T-helper 1 cell treated with Interleukin-12 subunit alpha and Interleukin-12 subunit beta and Interleukin-4 antibody, amounts not matched to agents 30 μg/mL and 1 μg/mL, for 36 hours (primary cell): ENCODE data around the gene CCDC127.

Experiments
- H3K27ac Mint-ChIP-seq: one replicate; pipeline ENCODE4 v1.8.0; 2021; ENCODE audit warnings: mild to moderate bottlenecking, mixed read lengths
- H3K27me3 Mint-ChIP-seq: one replicate; pipeline ENCODE4 v1.8.0; 2021; ENCODE audit warnings: low read depth, mixed read lengths
- H3K36me3 Mint-ChIP-seq: one replicate; pipeline ENCODE4 v1.8.0; 2021; ENCODE audit warnings: low read depth, mixed read lengths
- H3K4me1 Mint-ChIP-seq: one replicate; pipeline ENCODE4 v1.8.0; 2021; ENCODE audit warnings: low read depth, mixed read lengths
- H3K4me3 Mint-ChIP-seq: one replicate; pipeline ENCODE4 v1.8.0; 2021; ENCODE audit warnings: mild to moderate bottlenecking, moderate library complexity, mixed read lengths
- H3K9me3 Mint-ChIP-seq: one replicate; pipeline ENCODE4 v1.8.0; 2021; ENCODE audit warnings: mixed read lengths

Gene CCDC127

DNA sequence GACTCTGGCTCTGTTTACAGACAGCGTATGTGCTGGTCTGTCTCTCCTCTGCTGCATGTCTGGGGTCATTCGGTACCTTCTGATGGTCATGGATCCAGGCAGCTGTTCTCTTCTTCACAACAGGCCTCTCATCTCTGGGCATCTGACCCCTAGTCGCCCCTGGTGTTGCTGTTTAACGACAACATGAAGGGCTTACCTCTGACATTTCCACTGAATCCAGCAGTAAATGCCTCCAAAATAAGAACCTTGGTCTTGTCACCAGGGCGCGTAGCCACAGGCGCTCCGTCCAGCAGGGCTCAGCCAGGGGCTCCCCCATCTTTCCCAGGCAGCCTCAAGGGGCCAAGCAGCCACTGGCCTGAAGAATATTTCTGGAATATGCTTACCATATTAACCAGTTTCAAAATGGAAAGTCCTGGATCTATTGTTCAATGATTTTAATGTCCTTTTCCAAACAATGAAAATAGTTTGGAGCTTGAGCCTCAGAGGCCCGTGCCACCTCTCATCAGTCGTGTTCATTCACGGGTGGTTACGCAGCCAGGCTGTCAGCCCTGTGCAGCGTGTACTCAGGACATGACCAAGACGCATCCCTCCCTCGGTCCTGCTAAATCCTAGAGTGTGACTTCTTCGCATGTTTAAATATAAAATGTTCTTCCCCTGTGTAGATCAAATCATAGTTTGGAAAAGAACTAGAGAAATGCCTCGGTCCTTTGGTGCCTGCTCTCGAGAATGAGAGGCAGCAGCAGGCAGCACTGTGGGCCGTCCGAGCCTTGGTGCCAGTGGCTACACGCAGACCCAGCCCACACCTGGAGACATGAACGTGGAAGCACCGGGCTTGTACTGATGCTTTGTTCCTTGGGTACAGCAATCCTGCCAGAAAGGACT is 56.8 kb downstream of the CCDC127 start:
- Mint-ChIP-seq H3K27me3 (no peaks in the 10 kb centered on the region), H3K4me1 (no peaks in the 10 kb centered on the region), H3K4me3 (no peak overlapping the region), H3K36me3 (no peaks in the 10 kb centered on the region), H3K27ac (no peak overlapping the region), H3K9me3 (no peaks in the 10 kb centered on the region)

- Mint-ChIP-seq H3K36me3 (no peaks in the 10 kb centered on the region), H3K27ac (no peak overlapping the region), H3K9me3 (no peaks in the 10 kb centered on the region), H3K4me1 (no peaks in the 10 kb centered on the region), H3K4me3 (no peak overlapping the region), H3K27me3 (no peaks in the 10 kb centered on the region)
Measured at GRCh38 chr5:160173-160510, 57.8 kb downstream of the CCDC127 start.

DNA sequence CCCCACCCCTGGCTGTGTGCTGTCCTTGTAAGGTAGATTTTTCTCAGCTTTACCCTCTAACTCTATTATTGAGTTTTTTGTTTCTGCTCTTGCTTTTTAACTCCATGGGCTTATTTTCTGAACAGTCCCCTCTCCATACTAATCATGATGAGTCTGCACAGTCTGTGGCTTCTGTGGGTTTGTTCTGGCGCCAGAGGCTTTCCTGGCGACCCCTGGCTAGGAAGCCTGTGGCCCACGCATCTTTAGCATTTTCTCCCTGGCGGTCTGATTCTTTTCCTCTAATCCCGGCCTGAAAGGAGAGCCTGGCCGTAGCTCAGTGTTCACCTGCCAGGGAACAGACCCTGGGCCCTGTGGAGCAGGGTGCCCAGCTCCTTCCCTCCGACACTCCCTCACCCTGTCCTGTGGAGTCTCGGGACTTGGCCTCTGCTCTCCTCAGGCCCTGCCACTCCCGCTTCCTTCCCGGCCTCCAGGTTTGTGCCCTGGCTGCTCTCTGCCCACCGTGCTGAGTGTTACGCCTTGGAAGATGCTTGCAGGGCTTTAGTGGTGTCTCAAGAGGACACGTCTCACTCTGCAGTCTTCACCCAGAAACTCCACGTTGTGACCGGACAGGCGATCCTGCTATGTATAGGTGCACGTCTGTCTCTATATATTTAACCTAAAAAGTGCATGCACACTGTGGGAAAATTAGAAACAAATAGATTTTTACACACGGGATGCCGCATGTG is 58.3 kb downstream of the CCDC127 start:
- Mint-ChIP-seq H3K27me3 (no peaks in the 10 kb centered on the region), H3K27ac (no peak overlapping the region), H3K4me3 (no peak overlapping the region), H3K36me3 (no peaks in the 10 kb centered on the region), H3K4me1 (no peaks in the 10 kb centered on the region), H3K9me3 (no peaks in the 10 kb centered on the region)

GRCh38 chr5:158807-159447 is 59.0 kb downstream of the CCDC127 start:
- no peaks in the 10 kb centered on the region for H3K9me3 Mint-ChIP-seq
- H3K27me3 Mint-ChIP-seq, result no peaks in the 10 kb centered on the region
- H3K4me3 Mint-ChIP-seq, result no peak overlapping the region
- H3K4me1 Mint-ChIP-seq, result no peaks in the 10 kb centered on the region
- H3K27ac Mint-ChIP-seq, result no peak overlapping the region
- H3K36me3 Mint-ChIP-seq, result no peaks in the 10 kb centered on the region

- Mint-ChIP-seq H3K4me3 (no peak overlapping the region), H3K36me3 (no peaks in the 10 kb centered on the region), H3K9me3 (no peaks in the 10 kb centered on the region), H3K27me3 (no peaks in the 10 kb centered on the region), H3K27ac (no peak overlapping the region), H3K4me1 (no peaks in the 10 kb centered on the region)
Measured at GRCh38 chr5:157801-158200, 60.2 kb downstream of the CCDC127 start.

GRCh38 chr5:157126-157715 is 60.7 kb downstream of the CCDC127 start:
- Mint-ChIP-seq H3K4me1 (no peaks in the 10 kb centered on the region), H3K36me3 (no peaks in the 10 kb centered on the region), H3K9me3 (no peaks in the 10 kb centered on the region), H3K27me3 (peaks cover 4% of the 10 kb centered on the region), H3K27ac (no peak overlapping the region), H3K4me3 (no peak overlapping the region)

- Mint-ChIP-seq H3K27ac (no peak overlapping the region), H3K4me1 (no peaks in the 10 kb centered on the region), H3K27me3 (peaks cover 8% of the 10 kb centered on the region), H3K9me3 (no peaks in the 10 kb centered on the region), H3K4me3 (no peak overlapping the region), H3K36me3 (no peaks in the 10 kb centered on the region)
Measured at GRCh38 chr5:156411-157072, 61.4 kb downstream of the CCDC127 start.

DNA sequence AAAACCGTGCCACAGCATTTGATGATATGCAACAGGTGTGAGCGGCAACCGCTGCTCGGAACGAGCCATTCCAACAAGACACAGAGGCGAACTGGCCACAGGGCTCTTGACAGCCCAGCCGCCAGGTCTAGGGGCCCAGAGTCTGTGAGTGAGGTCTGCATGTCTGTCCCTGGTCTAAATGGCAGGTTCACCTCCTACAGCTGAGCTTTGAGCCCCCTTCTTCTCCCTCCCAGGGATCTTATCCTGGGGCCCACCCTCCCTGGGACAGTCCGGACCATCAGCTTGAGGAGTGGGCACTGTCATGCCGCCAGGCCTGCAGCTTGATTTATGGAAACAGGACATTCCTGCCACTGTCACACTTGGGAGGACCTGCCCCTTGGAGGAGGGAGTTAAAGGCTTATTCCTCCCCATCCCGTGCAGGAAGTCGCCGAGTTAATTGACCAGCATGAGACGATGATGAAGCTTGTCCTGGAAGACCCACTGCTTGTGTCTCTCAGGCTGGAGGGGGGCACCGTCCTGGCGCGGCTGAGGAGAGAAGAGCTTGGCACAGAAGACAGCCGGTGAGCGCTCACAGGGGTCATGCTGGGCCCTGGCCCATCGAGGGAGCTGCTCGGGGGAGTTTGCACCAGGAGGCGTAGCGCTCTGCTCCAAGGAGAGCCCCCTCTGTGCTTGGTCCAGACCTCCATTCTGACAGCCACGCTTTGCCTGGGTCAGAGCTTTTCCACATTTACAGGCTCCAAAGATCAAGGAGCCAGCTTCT is 62.1 kb downstream of the CCDC127 start:
- Mint-ChIP-seq H3K27ac (no peak overlapping the region), H3K36me3 (no peaks in the 10 kb centered on the region), H3K4me3 (no peak overlapping the region), H3K4me1 (no peaks in the 10 kb centered on the region), H3K9me3 (no peaks in the 10 kb centered on the region), H3K27me3 (peaks cover 8% of the 10 kb centered on the region)

- H3K27ac Mint-ChIP-seq, result no peak overlapping the region
- no peak overlapping the region for H3K4me3 Mint-ChIP-seq
Measured at GRCh38 chr5:154826-155225, 63.1 kb downstream of the CCDC127 start.

GRCh38 chr5:154236-154635 is 63.7 kb downstream of the CCDC127 start:
- Mint-ChIP-seq H3K27me3 (peaks cover 8% of the 10 kb centered on the region), H3K4me3 (no peak overlapping the region), H3K36me3 (no peaks in the 10 kb centered on the region), H3K4me1 (no peaks in the 10 kb centered on the region), H3K9me3 (peaks cover 5% of the 10 kb centered on the region), H3K27ac (no peak overlapping the region)

More at GRCh38 chr5:154826-155225, 63.1 kb downstream of the CCDC127 start:
- no peaks in the 10 kb centered on the region for H3K4me1 Mint-ChIP-seq
- no peaks in the 10 kb centered on the region for H3K9me3 Mint-ChIP-seq
- peaks cover 8% of the 10 kb centered on the region for H3K27me3 Mint-ChIP-seq
- no peaks in the 10 kb centered on the region for H3K36me3 Mint-ChIP-seq

GRCh38 chr5:153256-153655 is 64.7 kb downstream of the CCDC127 start:
- Mint-ChIP-seq H3K36me3 (no peaks in the 10 kb centered on the region), H3K4me3 (no peak overlapping the region), H3K27ac (no peak overlapping the region), H3K27me3 (peaks cover 8% of the 10 kb centered on the region), H3K9me3 (peaks cover 10% of the 10 kb centered on the region), H3K4me1 (no peaks in the 10 kb centered on the region)

DNA sequence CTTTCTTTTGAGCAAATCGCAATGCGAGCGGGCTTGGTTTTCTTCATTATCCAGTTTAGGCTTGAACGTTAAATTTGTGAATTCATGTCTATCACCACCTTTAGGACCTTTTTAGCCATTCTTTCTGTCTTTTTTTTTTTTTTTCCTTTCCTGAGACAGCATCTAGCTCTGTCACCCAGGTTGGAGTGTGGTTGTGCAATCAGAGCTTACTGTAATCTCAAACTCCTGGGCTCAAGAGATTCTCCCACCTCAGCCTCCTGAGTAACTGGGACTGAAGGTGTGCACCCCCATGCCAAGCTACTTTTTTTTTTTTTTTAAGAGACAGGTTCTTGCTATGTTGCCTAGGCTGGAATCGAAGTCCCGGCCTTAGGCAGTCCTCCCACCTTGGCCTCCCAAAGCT is 65.9 kb downstream of the CCDC127 start:
- peaks cover 8% of the 10 kb centered on the region for H3K27me3 Mint-ChIP-seq
- H3K4me3 Mint-ChIP-seq, result no peak overlapping the region
- H3K4me1 Mint-ChIP-seq, result no peaks in the 10 kb centered on the region
- peaks cover 22% of the 10 kb centered on the region for H3K9me3 Mint-ChIP-seq
- no peaks in the 10 kb centered on the region for H3K36me3 Mint-ChIP-seq
- no peak overlapping the region for H3K27ac Mint-ChIP-seq

GRCh38 chr5:150746-151145 is 67.2 kb downstream of the CCDC127 start:
- H3K27me3 Mint-ChIP-seq, result peaks cover 8% of the 10 kb centered on the region
- H3K27ac Mint-ChIP-seq, result no peak overlapping the region
- no peaks in the 10 kb centered on the region for H3K4me1 Mint-ChIP-seq
- H3K36me3 Mint-ChIP-seq, result no peaks in the 10 kb centered on the region
- no peak overlapping the region for H3K4me3 Mint-ChIP-seq
- peaks cover 26% of the 10 kb centered on the region for H3K9me3 Mint-ChIP-seq
